ENCODE results near the gene RNF166. TPM values are rescaled to one million over a fixed set of nuclear protein-coding genes. Genes with fewer than 3 reads are reported as not detected.

The RNF166 gene
- total RNA-seq, 1 donor from 2014 or later = 50.6 TPM

GRCh38 chr16:88653596-88654362 lies 52.4 kb downstream of the RNF166 start:
- no peak overlapping the region for H3K27ac ChIP-seq
- DNase-seq = no peak
- no peak for ATAC-seq
- H3K36me3 ChIP-seq = peaks cover 34% of the 10 kb centered on the region
- peaks cover 21% of the 10 kb centered on the region for H3K4me1 ChIP-seq
- no peaks in the 10 kb centered on the region for H3K9me3 ChIP-seq
- intact Hi-C loops (cut with DNase I) = no loop called here
- TF ChIP-seq CTCF (IDR thresholded peaks at IDR 0.05) = no peak
- no peaks in the 10 kb centered on the region for H3K27me3 ChIP-seq
- no peak overlapping the region for H3K4me3 ChIP-seq

- no peak for TF ChIP-seq CTCF (IDR thresholded peaks at IDR 0.05)
- Histone ChIP-seq H3K27ac (no peak overlapping the region), H3K36me3 (peaks cover 34% of the 10 kb centered on the region), H3K4me3 (no peak overlapping the region), H3K9me3 (no peaks in the 10 kb centered on the region), H3K27me3 (no peaks in the 10 kb centered on the region), H3K4me1 (peaks cover 21% of the 10 kb centered on the region)
- ATAC-seq (no peak), DNase-seq (no peak)
- intact Hi-C loops (cut with DNase I) = no loop called here
Observed at GRCh38 chr16:88653101-88653500, 53.1 kb downstream of the RNF166 start.

- Histone ChIP-seq H3K27ac (no peak overlapping the region), H3K4me1 (peaks cover 21% of the 10 kb centered on the region), H3K9me3 (no peaks in the 10 kb centered on the region), H3K27me3 (no peaks in the 10 kb centered on the region), H3K36me3 (peaks cover 31% of the 10 kb centered on the region), H3K4me3 (no peak overlapping the region)
- no peak for ATAC-seq
- TF ChIP-seq CTCF (IDR thresholded peaks at IDR 0.05) = no peak
- intact Hi-C loops (cut with DNase I) = no loop called here
- peak; percentile 56 for DNase-seq
Observed at GRCh38 chr16:88652762-88653063, 53.5 kb downstream of the RNF166 start.

- H3K27ac ChIP-seq = peak overlapping the region; percentile 84
- H3K4me3 ChIP-seq = no peak overlapping the region
- DNase-seq (peak; percentile 66), ATAC-seq (no peak)
- no peak for TF ChIP-seq CTCF (IDR thresholded peaks at IDR 0.05)
- peaks cover 26% of the 10 kb centered on the region for H3K36me3 ChIP-seq
- peaks cover 21% of the 10 kb centered on the region for H3K4me1 ChIP-seq
- H3K9me3 ChIP-seq = no peaks in the 10 kb centered on the region
- intact Hi-C loops (cut with DNase I) = no loop called here
- no peaks in the 10 kb centered on the region for H3K27me3 ChIP-seq
Observed at GRCh38 chr16:88651989-88652761, 54.0 kb downstream of the RNF166 start.

- peak; percentile 39 for ATAC-seq
- peak; percentile 69 for DNase-seq
- Histone ChIP-seq H3K27me3 (no peaks in the 10 kb centered on the region), H3K27ac (peak overlapping the region; percentile 84), H3K9me3 (no peaks in the 10 kb centered on the region), H3K4me3 (peak overlapping the region; percentile 78), H3K4me1 (peaks cover 21% of the 10 kb centered on the region), H3K36me3 (peaks cover 21% of the 10 kb centered on the region)
- no peak for TF ChIP-seq CTCF (IDR thresholded peaks at IDR 0.05)
- intact Hi-C loops (cut with DNase I) = no loop called here
Observed at GRCh38 chr16:88651276-88651988, 54.8 kb downstream of the RNF166 start.
